ENCODE results near the gene ANXA1.
"Not testable (repeated sequence)": the region's sequence is repeated elsewhere in the genome, so short reads cannot be mapped to it uniquely, and the experiment has no call there.

Gene ANXA1

GRCh38 chr9:73179589-73179988 lies 27.9 kb downstream of the ANXA1 start:
- DNase-seq, result no peak
- no peak overlapping the region for H3K4me3 ChIP-seq (ENCODE audit: insufficient read depth, low read depth, low read length, poor library complexity, severe bottlenecking)
- H3K27ac ChIP-seq (ENCODE audit: insufficient read depth, low read length, poor library complexity, severe bottlenecking), result no peak overlapping the region
- H3K9me3 ChIP-seq (ENCODE audit: control insufficient read depth, low read length), result no peaks in the 10 kb centered on the region
- H3K27me3 ChIP-seq (replicated peaks; ENCODE audit: control insufficient read depth, insufficient read depth, low read length, poor library complexity, severe bottlenecking), result no peaks in the 10 kb centered on the region
- no peaks in the 10 kb centered on the region for H3K4me1 ChIP-seq (ENCODE audit: control insufficient read depth, insufficient read depth, low read length, poor library complexity, severe bottlenecking)
- H3K36me3 ChIP-seq (ENCODE audit: control insufficient read depth, insufficient read depth, low read length), result no peaks in the 10 kb centered on the region

- no peak for DNase-seq
- H3K4me1 ChIP-seq (ENCODE audit: control insufficient read depth, insufficient read depth, low read length, poor library complexity, severe bottlenecking), result no peaks in the 10 kb centered on the region
- no peak overlapping the region for H3K27ac ChIP-seq (ENCODE audit: insufficient read depth, low read length, poor library complexity, severe bottlenecking)
- H3K4me3 ChIP-seq (ENCODE audit: insufficient read depth, low read depth, low read length, poor library complexity, severe bottlenecking), result no peak overlapping the region
- no peaks in the 10 kb centered on the region for H3K36me3 ChIP-seq (ENCODE audit: control insufficient read depth, insufficient read depth, low read length)
- no peaks in the 10 kb centered on the region for H3K9me3 ChIP-seq (ENCODE audit: control insufficient read depth, low read length)
- no peaks in the 10 kb centered on the region for H3K27me3 ChIP-seq (replicated peaks; ENCODE audit: control insufficient read depth, insufficient read depth, low read length, poor library complexity, severe bottlenecking)
Measured at GRCh38 chr9:73180403-73180802, 28.7 kb downstream of the ANXA1 start.

GRCh38 chr9:73182928-73183327 lies 31.3 kb downstream of the ANXA1 start:
- no peak for DNase-seq
- no peaks in the 10 kb centered on the region for H3K36me3 ChIP-seq (ENCODE audit: control insufficient read depth, insufficient read depth, low read length)
- H3K9me3 ChIP-seq (ENCODE audit: control insufficient read depth, low read length), result no peaks in the 10 kb centered on the region
- no peak overlapping the region for H3K4me3 ChIP-seq (ENCODE audit: insufficient read depth, low read depth, low read length, poor library complexity, severe bottlenecking)
- no peak overlapping the region for H3K27ac ChIP-seq (ENCODE audit: insufficient read depth, low read length, poor library complexity, severe bottlenecking)
- no peaks in the 10 kb centered on the region for H3K4me1 ChIP-seq (ENCODE audit: control insufficient read depth, insufficient read depth, low read length, poor library complexity, severe bottlenecking)
- no peaks in the 10 kb centered on the region for H3K27me3 ChIP-seq (replicated peaks; ENCODE audit: control insufficient read depth, insufficient read depth, low read length, poor library complexity, severe bottlenecking)

- DNase-seq, result no peak
- Histone ChIP-seq H3K36me3 (ENCODE audit: control insufficient read depth, insufficient read depth, low read length) (no peaks in the 10 kb centered on the region), H3K27me3 (replicated peaks; ENCODE audit: control insufficient read depth, insufficient read depth, low read length, poor library complexity, severe bottlenecking) (no peaks in the 10 kb centered on the region), H3K9me3 (ENCODE audit: control insufficient read depth, low read length) (no peaks in the 10 kb centered on the region), H3K4me3 (ENCODE audit: insufficient read depth, low read depth, low read length, poor library complexity, severe bottlenecking) (no peak overlapping the region), H3K27ac (ENCODE audit: insufficient read depth, low read length, poor library complexity, severe bottlenecking) (no peak overlapping the region), H3K4me1 (ENCODE audit: control insufficient read depth, insufficient read depth, low read length, poor library complexity, severe bottlenecking) (no peaks in the 10 kb centered on the region)
Measured at GRCh38 chr9:73183428-73183827, 31.8 kb downstream of the ANXA1 start.

DNA sequence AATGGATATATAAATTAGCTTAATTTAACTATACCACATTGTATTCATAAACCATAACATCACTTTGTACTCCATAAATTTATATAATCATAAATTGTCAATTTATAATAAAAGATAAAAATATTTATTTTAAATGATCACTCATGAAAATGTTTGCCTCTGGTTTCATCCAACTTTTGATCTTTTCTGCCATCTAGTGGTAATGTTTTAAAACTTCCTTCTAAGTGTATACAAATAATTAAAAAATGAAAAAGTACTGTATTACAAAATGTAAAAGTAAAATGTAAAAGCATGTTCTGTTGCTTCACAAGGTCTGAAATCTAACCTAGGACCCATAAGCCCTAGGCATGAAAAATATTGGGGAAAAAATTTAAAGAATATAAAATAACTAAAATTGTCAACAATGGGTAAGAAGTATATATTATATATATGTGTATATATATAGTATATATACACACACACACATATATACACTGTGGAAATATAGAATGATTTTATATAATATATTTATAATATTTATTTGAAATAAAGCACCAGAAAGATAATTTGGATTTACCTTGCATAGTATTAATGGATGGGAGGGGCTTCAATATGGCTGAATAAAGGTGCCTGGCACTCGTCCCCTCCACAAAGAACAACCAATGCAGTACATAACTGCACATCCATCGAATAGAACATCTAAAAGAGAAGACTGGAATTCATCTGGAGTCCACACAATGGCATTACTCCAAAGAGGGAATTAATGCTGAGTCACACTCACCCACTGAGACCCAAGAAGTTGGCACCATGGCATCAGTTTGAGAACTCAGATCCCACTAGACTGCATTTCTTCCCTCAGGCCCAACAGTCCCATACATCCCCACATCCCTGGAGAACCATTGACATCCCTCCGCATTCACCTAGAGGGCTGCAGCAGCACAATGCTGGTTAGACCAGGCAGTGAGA lies 32.5 kb downstream of the ANXA1 start:
- H3K36me3 ChIP-seq (ENCODE audit: control insufficient read depth, insufficient read depth, low read length), result no peaks in the 10 kb centered on the region
- no peak for DNase-seq
- H3K27me3 ChIP-seq (replicated peaks; ENCODE audit: control insufficient read depth, insufficient read depth, low read length, poor library complexity, severe bottlenecking), result no peaks in the 10 kb centered on the region
- no peak overlapping the region for H3K4me3 ChIP-seq (ENCODE audit: insufficient read depth, low read depth, low read length, poor library complexity, severe bottlenecking)
- H3K27ac ChIP-seq (ENCODE audit: insufficient read depth, low read length, poor library complexity, severe bottlenecking), result no peak overlapping the region
- H3K4me1 ChIP-seq (ENCODE audit: control insufficient read depth, insufficient read depth, low read length, poor library complexity, severe bottlenecking), result no peaks in the 10 kb centered on the region
- no peaks in the 10 kb centered on the region for H3K9me3 ChIP-seq (ENCODE audit: control insufficient read depth, low read length)

DNA sequence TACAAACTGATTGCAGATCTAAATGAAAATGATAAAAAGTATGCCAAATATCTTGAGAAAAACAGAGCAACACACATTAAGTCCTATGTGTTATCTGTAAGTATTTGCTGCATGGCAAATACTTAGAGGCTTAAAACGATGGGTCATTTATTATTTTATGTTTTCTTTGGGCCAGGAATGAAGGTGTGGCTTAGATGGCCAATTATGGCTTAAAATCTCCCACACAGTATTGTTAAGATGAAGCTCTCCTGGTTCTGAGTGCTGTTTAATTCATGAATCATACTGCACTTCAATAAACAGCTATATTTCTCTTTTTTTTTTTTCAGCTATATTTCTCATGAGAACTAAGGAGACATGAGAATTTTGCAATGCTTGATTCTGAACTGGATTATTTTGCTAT lies 39.4 kb downstream of the ANXA1 start:
- H3K27me3 ChIP-seq (replicated peaks; ENCODE audit: control insufficient read depth, insufficient read depth, low read length, poor library complexity, severe bottlenecking); H3K27ac ChIP-seq (ENCODE audit: insufficient read depth, low read length, poor library complexity, severe bottlenecking); DNase-seq; H3K36me3 ChIP-seq (ENCODE audit: control insufficient read depth, insufficient read depth, low read length); H3K4me3 ChIP-seq (ENCODE audit: insufficient read depth, low read depth, low read length, poor library complexity, severe bottlenecking); H3K9me3 ChIP-seq (ENCODE audit: control insufficient read depth, low read length); H3K4me1 ChIP-seq (ENCODE audit: control insufficient read depth, insufficient read depth, low read length, poor library complexity, severe bottlenecking): not testable (repeated sequence)

- no peaks in the 10 kb centered on the region for H3K27me3 ChIP-seq (replicated peaks; ENCODE audit: control insufficient read depth, insufficient read depth, low read length, poor library complexity, severe bottlenecking)
- no peak for DNase-seq
- H3K4me1 ChIP-seq (ENCODE audit: control insufficient read depth, insufficient read depth, low read length, poor library complexity, severe bottlenecking), result no peaks in the 10 kb centered on the region
- H3K9me3 ChIP-seq (ENCODE audit: control insufficient read depth, low read length), result no peaks in the 10 kb centered on the region
- H3K36me3 ChIP-seq (ENCODE audit: control insufficient read depth, insufficient read depth, low read length), result no peaks in the 10 kb centered on the region
- no peak overlapping the region for H3K4me3 ChIP-seq (ENCODE audit: insufficient read depth, low read depth, low read length, poor library complexity, severe bottlenecking)
- H3K27ac ChIP-seq (ENCODE audit: insufficient read depth, low read length, poor library complexity, severe bottlenecking), result no peak overlapping the region
Measured at GRCh38 chr9:73194284-73194683, 42.6 kb downstream of the ANXA1 start.

- no peak for DNase-seq
- Histone ChIP-seq H3K27ac (ENCODE audit: insufficient read depth, low read length, poor library complexity, severe bottlenecking) (no peak overlapping the region), H3K4me1 (ENCODE audit: control insufficient read depth, insufficient read depth, low read length, poor library complexity, severe bottlenecking) (no peaks in the 10 kb centered on the region), H3K36me3 (ENCODE audit: control insufficient read depth, insufficient read depth, low read length) (no peaks in the 10 kb centered on the region), H3K27me3 (replicated peaks; ENCODE audit: control insufficient read depth, insufficient read depth, low read length, poor library complexity, severe bottlenecking) (no peaks in the 10 kb centered on the region), H3K9me3 (ENCODE audit: control insufficient read depth, low read length) (no peaks in the 10 kb centered on the region), H3K4me3 (ENCODE audit: insufficient read depth, low read depth, low read length, poor library complexity, severe bottlenecking) (no peak overlapping the region)
Measured at GRCh38 chr9:73199448-73199847, 47.8 kb downstream of the ANXA1 start.

DNA sequence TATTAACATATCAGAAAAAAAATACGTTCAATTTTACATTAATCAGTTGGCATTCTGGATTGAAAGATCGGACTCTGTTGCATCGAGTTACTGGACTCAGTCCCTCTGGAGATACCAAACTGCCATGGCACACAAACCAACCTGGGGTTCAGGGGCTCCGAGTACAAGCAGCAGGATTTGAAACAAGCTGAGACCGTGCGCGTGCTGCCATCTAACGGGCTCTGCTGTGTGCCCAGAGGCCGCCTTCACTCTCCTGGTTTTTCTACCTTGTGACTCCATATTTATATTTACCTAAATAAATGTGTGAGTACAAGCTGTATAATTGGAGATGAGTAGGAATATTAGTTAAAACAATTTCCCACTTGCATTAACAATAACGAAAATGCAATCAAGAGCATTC lies 48.2 kb downstream of the ANXA1 start:
- Histone ChIP-seq H3K9me3 (ENCODE audit: control insufficient read depth, low read length) (no peaks in the 10 kb centered on the region), H3K4me3 (ENCODE audit: insufficient read depth, low read depth, low read length, poor library complexity, severe bottlenecking) (no peak overlapping the region), H3K27me3 (replicated peaks; ENCODE audit: control insufficient read depth, insufficient read depth, low read length, poor library complexity, severe bottlenecking) (no peaks in the 10 kb centered on the region), H3K4me1 (ENCODE audit: control insufficient read depth, insufficient read depth, low read length, poor library complexity, severe bottlenecking) (no peaks in the 10 kb centered on the region), H3K36me3 (ENCODE audit: control insufficient read depth, insufficient read depth, low read length) (no peaks in the 10 kb centered on the region), H3K27ac (ENCODE audit: insufficient read depth, low read length, poor library complexity, severe bottlenecking) (no peak overlapping the region)
- no peak for DNase-seq

- no peak overlapping the region for H3K27ac ChIP-seq (ENCODE audit: insufficient read depth, low read length, poor library complexity, severe bottlenecking)
- no peaks in the 10 kb centered on the region for H3K27me3 ChIP-seq (replicated peaks; ENCODE audit: control insufficient read depth, insufficient read depth, low read length, poor library complexity, severe bottlenecking)
- no peaks in the 10 kb centered on the region for H3K36me3 ChIP-seq (ENCODE audit: control insufficient read depth, insufficient read depth, low read length)
- no peaks in the 10 kb centered on the region for H3K4me1 ChIP-seq (ENCODE audit: control insufficient read depth, insufficient read depth, low read length, poor library complexity, severe bottlenecking)
- DNase-seq, result no peak
- H3K4me3 ChIP-seq (ENCODE audit: insufficient read depth, low read depth, low read length, poor library complexity, severe bottlenecking), result no peak overlapping the region
- H3K9me3 ChIP-seq (ENCODE audit: control insufficient read depth, low read length), result no peaks in the 10 kb centered on the region
Measured at GRCh38 chr9:73200694-73201452, 49.2 kb downstream of the ANXA1 start.
